Fibroblast of lung (primary cell): ENCODE data around the gene EDC4.

ENCODE experiments used
- CTCF ChIP-seq, 2 donors: IDR thresholded peaks in 1 of 2; conservative IDR thresholded peaks in 1 of 2; 1 replicate in 1 of 2; 2 replicates in 1 of 2; pipeline ENCODE4 v1.5.1; 2011 to 2012; ENCODE audit warnings: low read length in 2 of 2, control low read depth in 1 of 2, inconsistent platforms in 1 of 2, low read depth in 1 of 2, mild to moderate bottlenecking in 1 of 2
- EZH2 ChIP-seq: IDR thresholded peaks from 2 replicates; pipeline ENCODE4 v1.5.1; 2012; ENCODE audit warnings: low read length, control low read depth, mild to moderate bottlenecking; ENCODE audit errors: missing control alignments

- TF ChIP-seq CTCF (conservative IDR thresholded peaks at IDR 0.05 in 1 of 2, IDR thresholded peaks at IDR 0.05 in 1 of 2; ENCODE audit: low read depth in 1 of 2, low read length in 2 of 2) = no peak
- TF ChIP-seq EZH2 = no peak
Observed at GRCh38 chr16:67873435-67874370, 851 bp downstream of the EDC4 start.
